PC-3 (cell line): ENCODE data around the gene STUM. TPM values are rescaled to one million over a fixed set of nuclear protein-coding genes. Genes with fewer than 3 reads are reported as not detected.

Experiments used
- ATAC-seq: fragments of 200-7000 bp; cut with Tn5 transposase; 2 replicates; pipeline ENCODE4 v1.9.1; 2020; ENCODE audit warnings: mild to moderate bottlenecking, moderate library complexity
- BruUV-seq: library from RNA; stranded (reverse); fragments of 400-500 nt; replicated peaks from 2 replicates; lab custom pipeline; 2021; lab: Mats Ljungman, UMichigan
- CTCF ChIA-PET: fragments of 300-600 bp; sonication (Branson Sonifier 250); formaldehyde crosslinking; loops from one replicate; lab custom pipeline; 2022; ENCODE audit warnings: antibody characterized with exemption; lab: Charles Lee
- POLR2A ChIA-PET: fragments of 300-600 bp; sonication (Branson Sonifier 250); formaldehyde crosslinking; loops from one replicate; lab custom pipeline; 2022; ENCODE audit warnings: antibody characterized with exemption; ENCODE audit not compliant: unreplicated experiment; lab: Charles Lee
- DNase-seq: peaks from one replicate; pipeline ENCODE4 v3.0.0-alpha.2; 2015
- H2AFZ ChIP-seq: fragments of 300-600 bp; sonication (generic); 2 replicates; pipeline ENCODE4 v1.6.0; 2016; ENCODE audit warnings: antibody characterized with exemption, low read length
- H3F3A ChIP-seq: fragments of 300-600 bp; sonication (generic); one replicate; pipeline ENCODE4 v1.6.0; 2017; ENCODE audit warnings: antibody characterized with exemption, low read length, control low read depth, mild to moderate bottlenecking; ENCODE audit not compliant: unreplicated experiment
- H3K27ac ChIP-seq: fragments of 300-600 bp; sonication (generic); 2 replicates; pipeline ENCODE4 v1.5.1; 2016; ENCODE audit warnings: mild to moderate bottlenecking, low read length
- H3K27me3 ChIP-seq: fragments of 300-600 bp; sonication (generic); 2 replicates; pipeline ENCODE4 v1.6.1; 2016; ENCODE audit warnings: low read length, mixed read lengths
- H3K36me3 ChIP-seq: fragments of 300-600 bp; sonication (generic); 2 replicates; pipeline ENCODE4 v1.6.1; 2016; ENCODE audit warnings: low read depth, mixed run types, low read length, mixed read lengths
- H3K4me1 ChIP-seq: fragments of 300-600 bp; sonication (generic); 2 replicates; pipeline ENCODE4 v1.5.1; 2016; ENCODE audit warnings: low read length; ENCODE audit not compliant: insufficient read depth
- H3K4me2 ChIP-seq: fragments of 300-600 bp; sonication (generic); 2 replicates; pipeline ENCODE4 v1.6.0; 2016; ENCODE audit warnings: low read length
- H3K4me3 ChIP-seq: fragments of 300-600 bp; sonication (generic); 2 replicates; pipeline ENCODE4 v1.5.1; 2016; ENCODE audit warnings: mild to moderate bottlenecking, low read length, mixed read lengths
- H3K79me2 ChIP-seq: fragments of 300-600 bp; sonication (generic); 2 replicates; pipeline ENCODE4 v1.6.1; 2017; ENCODE audit warnings: low read length, mixed read lengths
- H3K9ac ChIP-seq: fragments of 300-600 bp; sonication (generic); 2 replicates; pipeline ENCODE4 v1.6.0; 2016; ENCODE audit warnings: mild to moderate bottlenecking, low read length
- H3K9me2 ChIP-seq: fragments of 300-600 bp; sonication (generic); replicated peaks from 2 replicates; pipeline ENCODE4 v1.6.1; 2016; ENCODE audit warnings: mixed run types, low read length, mixed read lengths
- H3K9me3 ChIP-seq: fragments of 300-600 bp; sonication (generic); 2 replicates; pipeline ENCODE4 v1.6.1; 2016; ENCODE audit warnings: low read length, mixed read lengths
- H4K20me1 ChIP-seq: fragments of 300-600 bp; sonication (generic); 2 replicates; pipeline ENCODE4 v1.6.1; 2016; ENCODE audit warnings: low read length, mixed read lengths
- EZH2 ChIP-seq: fragments of 300-600 bp; sonication (generic); IDR thresholded peaks from one replicate; pipeline ENCODE4 v1.6.1; 2017; ENCODE audit warnings: antibody characterized with exemption, mild to moderate bottlenecking, low read length; ENCODE audit not compliant: unreplicated experiment
- EZH2phosphoT487 ChIP-seq: fragments of 300-600 bp; sonication (generic); IDR thresholded peaks from 2 replicates; pipeline ENCODE4 v1.6.1; 2018; ENCODE audit warnings: mild to moderate bottlenecking, antibody characterized with exemption, low read length, borderline replicate concordance
- intact Hi-C: fragments of 100-400 bp; cut with micrococcal nuclease; formaldehyde crosslinking; loops from 2 replicates; pipeline ENCODE4 v1.9.0; 2023
- total RNA-seq: library from RNA; depleted of rRNA; stranded (reverse); fragments of >200 nt; gene quantifications from 2 replicates; pipeline ENCODE4 v1.2.3, GENCODE V29; 2014
- TF ChIP-seq, protein P1 (sequence below): fragments of 300-600 bp; sonication (generic); conservative IDR thresholded peaks from 2 replicates; pipeline ENCODE4 v1.5.1; 2017; ENCODE audit warnings: antibody characterized with exemption, low read depth, mild to moderate bottlenecking, low read length

The STUM gene
- total RNA-seq, 1 experiment from 2014 or later, result 0.58 TPM

DNA sequence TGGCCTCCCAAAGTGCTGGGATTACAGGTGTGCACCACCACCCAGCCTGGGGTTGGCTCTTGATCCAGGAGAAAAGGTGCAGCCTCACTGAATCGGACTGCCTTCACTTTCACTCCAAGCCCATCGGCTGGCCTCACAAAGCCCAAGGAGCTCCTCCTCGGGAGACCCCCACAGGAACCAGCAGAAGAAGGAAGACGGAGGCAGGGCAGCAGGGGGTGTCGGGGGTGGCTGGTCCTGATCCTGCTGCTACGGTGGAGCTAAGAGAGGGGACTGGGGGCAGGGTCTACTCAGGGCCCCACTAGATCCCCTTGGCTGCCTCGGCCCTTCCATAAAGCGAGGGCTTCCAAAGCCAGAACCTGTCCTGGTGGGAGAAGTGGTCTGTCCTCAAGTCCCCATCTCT is 93.9 kb downstream of the STUM start:
- ATAC-seq (no peak), DNase-seq (no peak)
- H2AFZ ChIP-seq, result no peak overlapping the region
- no peaks in the 10 kb centered on the region for H3F3A ChIP-seq
- no peaks in the 10 kb centered on the region for H3K79me2 ChIP-seq
- H3K27me3 ChIP-seq, result no peaks in the 10 kb centered on the region
- H3K9ac ChIP-seq, result no peak overlapping the region
- H3K27ac ChIP-seq, result no peak overlapping the region
- no TSS peak for BruUV-seq
- H3K4me2 ChIP-seq, result no peak overlapping the region
- POLR2A ChIA-PET, result no interaction called here
- H3K36me3 ChIP-seq, result 0 out of 2 replicates have a peak, but pooled peaks cover under 1% of the 10 kb centered on the region
- intact Hi-C loops, result no loop called here
- H4K20me1 ChIP-seq, result no peaks in the 10 kb centered on the region
- TF ChIP-seq EZH2 (no peak), EZH2phosphoT487 (no peak)
- TF ChIP-seq, protein P1, sequence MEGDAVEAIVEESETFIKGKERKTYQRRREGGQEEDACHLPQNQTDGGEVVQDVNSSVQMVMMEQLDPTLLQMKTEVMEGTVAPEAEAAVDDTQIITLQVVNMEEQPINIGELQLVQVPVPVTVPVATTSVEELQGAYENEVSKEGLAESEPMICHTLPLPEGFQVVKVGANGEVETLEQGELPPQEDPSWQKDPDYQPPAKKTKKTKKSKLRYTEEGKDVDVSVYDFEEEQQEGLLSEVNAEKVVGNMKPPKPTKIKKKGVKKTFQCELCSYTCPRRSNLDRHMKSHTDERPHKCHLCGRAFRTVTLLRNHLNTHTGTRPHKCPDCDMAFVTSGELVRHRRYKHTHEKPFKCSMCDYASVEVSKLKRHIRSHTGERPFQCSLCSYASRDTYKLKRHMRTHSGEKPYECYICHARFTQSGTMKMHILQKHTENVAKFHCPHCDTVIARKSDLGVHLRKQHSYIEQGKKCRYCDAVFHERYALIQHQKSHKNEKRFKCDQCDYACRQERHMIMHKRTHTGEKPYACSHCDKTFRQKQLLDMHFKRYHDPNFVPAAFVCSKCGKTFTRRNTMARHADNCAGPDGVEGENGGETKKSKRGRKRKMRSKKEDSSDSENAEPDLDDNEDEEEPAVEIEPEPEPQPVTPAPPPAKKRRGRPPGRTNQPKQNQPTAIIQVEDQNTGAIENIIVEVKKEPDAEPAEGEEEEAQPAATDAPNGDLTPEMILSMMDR, result no peak
- H3K4me1 ChIP-seq, result peaks cover 37% of the 10 kb centered on the region
- no peaks in the 10 kb centered on the region for H3K9me2 ChIP-seq
- CTCF ChIA-PET, result no interaction called here
- no peak overlapping the region for H3K4me3 ChIP-seq
- H3K9me3 ChIP-seq, result no peaks in the 10 kb centered on the region

DNA sequence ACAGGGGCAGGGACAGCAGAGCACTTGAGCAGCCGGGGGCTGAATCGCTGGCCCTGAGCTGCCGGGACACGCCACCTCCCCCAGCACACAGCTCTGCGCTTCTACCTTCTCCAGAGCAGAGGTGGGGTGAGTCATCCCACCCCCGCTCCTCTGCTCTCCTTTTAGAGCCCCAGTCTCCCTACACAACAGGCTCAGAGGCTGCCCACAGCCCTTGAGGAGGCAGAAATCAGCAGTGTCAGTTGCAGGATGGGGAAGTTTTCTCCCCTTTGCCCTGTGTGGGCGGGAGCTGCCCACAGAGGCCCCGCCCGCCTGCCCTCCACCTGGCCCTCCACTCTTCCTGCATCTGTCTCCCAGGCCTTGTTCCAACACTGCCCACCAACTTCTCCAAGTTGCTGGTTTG is 94.6 kb downstream of the STUM start:
- Histone ChIP-seq H3K36me3 (0 out of 2 replicates have a peak, but pooled peaks cover 3% of the 10 kb centered on the region), H3K27ac (peak overlapping the region; percentile 24), H3K79me2 (no peaks in the 10 kb centered on the region), H3F3A (no peaks in the 10 kb centered on the region), H3K9ac (no peak overlapping the region; the same call in 1 of the 2 replicates), H3K4me3 (no peak overlapping the region), H2AFZ (no peak overlapping the region), H3K4me2 (peak overlapping the region; percentile 49), H3K9me2 (no peaks in the 10 kb centered on the region), H3K4me1 (peaks cover 37% of the 10 kb centered on the region), H3K27me3 (no peaks in the 10 kb centered on the region), H4K20me1 (no peaks in the 10 kb centered on the region), H3K9me3 (no peaks in the 10 kb centered on the region)
- intact Hi-C loops, result no loop called here
- DNase-seq (peak; percentile 88), ATAC-seq (peak; percentile 75)
- ChIA-PET CTCF (no interaction called here), POLR2A (no interaction called here)
- TF ChIP-seq, protein P1, result no peak
- TF ChIP-seq EZH2phosphoT487 (no peak), EZH2 (no peak)
- no TSS peak for BruUV-seq

DNA sequence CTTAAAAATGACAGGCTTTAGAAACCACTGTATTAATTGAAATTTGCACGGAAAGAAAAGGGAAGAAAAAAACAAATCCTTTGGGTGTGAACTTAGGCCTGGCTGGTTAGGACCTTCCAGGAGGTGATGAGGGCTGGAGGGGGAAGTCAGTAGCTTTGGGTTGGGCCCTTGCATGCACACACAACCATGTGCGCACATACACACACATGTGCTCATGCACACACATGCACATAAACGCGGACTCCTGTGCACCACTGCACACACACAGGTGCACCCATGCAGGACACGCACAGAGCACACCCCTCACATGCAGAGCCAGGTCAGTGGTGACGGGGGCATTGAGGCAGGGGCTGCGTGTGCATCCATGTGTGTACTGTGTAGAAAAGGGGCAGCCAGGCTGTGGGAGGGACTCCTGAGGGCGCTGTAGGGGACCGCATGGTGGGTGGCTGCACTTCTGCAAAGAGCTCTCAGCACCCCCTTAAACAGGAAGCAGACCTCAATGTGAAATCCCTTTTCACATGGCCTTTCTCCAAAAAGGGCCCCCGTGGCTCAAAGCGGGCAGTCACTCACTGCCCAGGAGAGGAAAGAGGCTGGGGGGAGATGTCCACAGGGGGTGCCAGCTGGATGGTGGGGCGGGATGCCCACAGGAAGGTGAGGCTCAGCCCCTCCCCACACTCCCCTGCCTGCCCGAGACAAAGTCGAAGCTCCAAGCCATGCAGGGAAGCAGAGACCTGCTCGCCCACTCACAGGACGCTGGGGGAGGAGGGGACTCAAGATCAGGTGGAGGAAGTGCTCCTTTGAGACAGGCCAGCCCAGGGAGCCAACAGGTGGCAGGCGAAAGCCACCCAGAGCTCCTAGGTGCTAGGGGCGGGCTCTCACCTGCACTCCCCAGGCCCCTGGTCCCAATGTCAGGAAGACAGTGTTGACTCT is 95.3 kb downstream of the STUM start:
- intact Hi-C loops, result no loop called here
- ChIA-PET CTCF (no interaction called here), POLR2A (no interaction called here)
- Histone ChIP-seq H3K27ac (peak overlapping the region; percentile 24), H4K20me1 (no peaks in the 10 kb centered on the region), H3K27me3 (no peaks in the 10 kb centered on the region), H3K4me1 (peaks cover 37% of the 10 kb centered on the region), H3F3A (no peaks in the 10 kb centered on the region), H2AFZ (no peak overlapping the region), H3K4me2 (peak overlapping the region; percentile 49), H3K36me3 (0 out of 2 replicates have a peak, but pooled peaks cover 3% of the 10 kb centered on the region), H3K79me2 (no peaks in the 10 kb centered on the region), H3K9me2 (no peaks in the 10 kb centered on the region), H3K9me3 (no peaks in the 10 kb centered on the region), H3K9ac (no peak overlapping the region), H3K4me3 (no peak overlapping the region)
- ATAC-seq (no peak), DNase-seq (no peak)
- no TSS peak for BruUV-seq
- TF ChIP-seq EZH2, result no peak
- TF ChIP-seq, protein P1, result no peak
- TF ChIP-seq EZH2phosphoT487, result no peak
